Stimulated activated CD4-positive, alpha-beta T cell treated with anti-CD3 and anti-CD28 coated beads, Interleukin-2, amount 100 ng/mL, for 4 hours (primary cell): ENCODE data around the gene DOK1.
"Not testable (repeated sequence)": the region's sequence is repeated elsewhere in the genome, so short reads cannot be mapped to it uniquely, and the experiment has no call there.

Experiments
- DNase-seq: peaks from one replicate; pipeline ENCODE4 v3.0.0-alpha.2; 2020; ENCODE audit warnings: low read depth

The DOK1 gene

DNA sequence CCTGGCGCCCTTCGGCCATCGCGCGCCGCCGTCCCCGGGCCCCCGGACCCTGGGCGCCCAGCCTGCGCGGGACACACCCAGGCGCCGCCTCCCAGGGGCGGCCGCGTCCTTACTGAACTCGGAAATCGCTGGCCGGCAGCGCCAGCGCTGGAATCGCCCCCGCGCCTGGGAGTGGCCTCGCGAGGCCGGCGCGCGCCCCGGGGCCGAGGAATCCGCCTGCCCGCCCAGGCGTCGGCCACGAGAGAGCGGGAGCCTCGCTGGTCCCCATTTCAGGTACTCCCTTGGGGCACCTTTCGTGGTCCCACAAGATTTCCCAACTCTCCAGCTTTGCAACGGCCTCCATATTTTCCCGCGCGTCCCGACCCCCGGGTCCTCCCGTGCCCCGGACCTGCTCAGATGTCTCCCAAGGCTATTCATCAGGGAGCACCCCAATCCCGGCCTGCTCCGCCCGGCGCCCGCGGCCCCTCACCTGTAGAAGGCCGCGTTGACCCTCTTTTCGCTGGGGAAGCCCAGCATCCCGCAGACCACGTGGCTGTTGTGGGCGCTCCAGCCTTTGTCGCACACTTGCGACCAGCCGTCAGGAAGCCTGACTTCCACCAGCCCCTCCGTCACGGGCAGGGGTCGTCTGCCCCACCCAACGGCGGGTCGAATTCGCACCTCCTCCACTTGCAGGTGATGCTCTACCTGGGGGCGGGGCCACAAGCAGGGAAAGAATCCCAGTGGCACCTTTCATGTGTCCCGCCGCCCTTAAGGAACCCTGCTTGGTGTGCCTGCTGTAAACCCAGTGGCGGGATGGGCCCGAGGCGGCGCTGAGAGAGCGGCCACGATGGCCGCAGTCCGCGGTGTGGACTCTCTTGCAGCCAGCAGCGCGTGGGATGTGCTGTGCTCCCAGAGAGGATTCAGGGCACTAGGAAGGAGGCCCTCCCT lies 5.4 kb upstream of the DOK1 start:
- DNase-seq: no peak

DNA sequence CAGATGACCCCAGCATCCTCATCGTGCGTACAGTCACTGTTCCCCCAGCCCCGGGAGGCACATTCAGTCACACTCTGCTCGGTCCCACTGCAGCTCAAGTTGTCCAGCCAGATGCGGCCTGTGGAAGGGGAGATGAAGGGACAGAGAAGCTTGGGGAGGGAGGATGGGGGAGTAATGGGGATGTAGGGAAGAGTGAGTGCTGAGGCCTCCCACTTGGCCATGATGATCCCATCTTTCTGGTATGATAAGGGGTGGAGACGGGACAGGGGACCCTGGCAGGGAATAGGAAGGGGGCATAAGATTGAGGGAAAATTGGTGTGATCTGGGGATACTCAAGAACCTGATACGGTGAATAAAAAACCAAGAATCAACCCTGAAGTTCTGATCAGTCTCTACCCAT lies 4.3 kb upstream of the DOK1 start:
- no peak for DNase-seq

DNA sequence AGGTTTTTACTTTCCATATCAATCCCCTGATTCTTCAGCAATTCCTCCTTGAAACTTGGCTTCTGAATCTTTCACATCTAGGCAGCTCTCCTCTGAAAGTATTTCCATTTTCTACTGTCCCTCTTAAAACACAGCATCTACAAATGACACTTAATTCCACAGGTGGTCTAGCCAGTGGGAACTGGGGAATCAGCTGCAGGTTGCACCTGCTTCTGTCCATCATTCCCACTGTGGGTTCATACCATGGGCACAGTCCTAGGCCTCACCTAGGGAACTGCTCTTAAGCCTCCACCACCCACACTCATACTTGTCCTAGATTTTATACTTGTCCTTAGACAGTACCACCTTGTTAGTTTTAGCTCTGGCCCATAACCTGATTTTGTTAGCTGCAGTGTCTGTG lies 3.0 kb upstream of the DOK1 start:
- DNase-seq: no peak

DNA sequence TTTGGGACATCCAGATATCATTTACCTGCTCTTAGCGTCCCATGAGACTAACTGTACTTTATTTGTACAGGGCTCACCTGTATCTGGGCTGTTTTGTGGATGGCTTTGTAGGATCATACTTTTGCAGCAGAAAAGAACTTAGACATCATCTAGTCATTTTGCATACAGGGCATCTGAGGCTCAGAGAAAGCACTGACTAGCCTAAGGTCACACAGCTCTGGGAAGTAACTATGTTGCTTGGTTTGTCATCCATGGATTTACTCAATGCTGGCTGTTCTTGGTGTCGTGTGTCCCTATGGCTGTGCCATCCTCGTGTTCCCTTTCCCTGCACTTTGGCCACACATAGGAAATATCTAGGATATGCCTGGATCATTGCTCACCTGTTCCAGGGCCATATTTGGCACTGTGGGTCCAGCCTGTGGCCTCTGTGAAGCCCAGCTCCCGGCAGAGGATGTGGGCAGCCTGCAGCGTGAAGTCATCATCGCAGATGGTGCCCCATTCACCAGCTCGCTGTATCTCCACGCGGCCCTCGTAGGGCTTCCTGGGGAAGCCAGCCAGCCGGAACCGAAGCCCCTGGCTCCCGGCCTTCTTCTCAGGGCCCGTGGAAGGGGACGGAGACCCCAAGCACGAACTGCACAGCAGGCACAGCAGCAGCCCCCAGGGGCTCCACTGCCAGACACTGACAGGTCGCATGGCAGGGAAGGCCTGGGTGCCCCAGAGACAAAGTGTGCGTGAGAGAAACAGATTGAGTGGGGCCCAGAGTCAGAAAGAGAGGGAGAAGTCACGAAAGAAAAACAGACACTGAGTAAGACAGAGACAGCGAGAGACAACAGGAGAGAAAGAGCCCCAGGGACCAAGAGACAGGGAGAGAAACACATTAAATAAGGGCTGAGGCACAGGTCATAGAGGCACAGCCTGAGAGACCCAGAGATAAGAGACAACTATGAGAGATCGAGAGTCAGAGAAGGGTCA lies 2.3 kb upstream of the DOK1 start:
- no peak for DNase-seq

DNA sequence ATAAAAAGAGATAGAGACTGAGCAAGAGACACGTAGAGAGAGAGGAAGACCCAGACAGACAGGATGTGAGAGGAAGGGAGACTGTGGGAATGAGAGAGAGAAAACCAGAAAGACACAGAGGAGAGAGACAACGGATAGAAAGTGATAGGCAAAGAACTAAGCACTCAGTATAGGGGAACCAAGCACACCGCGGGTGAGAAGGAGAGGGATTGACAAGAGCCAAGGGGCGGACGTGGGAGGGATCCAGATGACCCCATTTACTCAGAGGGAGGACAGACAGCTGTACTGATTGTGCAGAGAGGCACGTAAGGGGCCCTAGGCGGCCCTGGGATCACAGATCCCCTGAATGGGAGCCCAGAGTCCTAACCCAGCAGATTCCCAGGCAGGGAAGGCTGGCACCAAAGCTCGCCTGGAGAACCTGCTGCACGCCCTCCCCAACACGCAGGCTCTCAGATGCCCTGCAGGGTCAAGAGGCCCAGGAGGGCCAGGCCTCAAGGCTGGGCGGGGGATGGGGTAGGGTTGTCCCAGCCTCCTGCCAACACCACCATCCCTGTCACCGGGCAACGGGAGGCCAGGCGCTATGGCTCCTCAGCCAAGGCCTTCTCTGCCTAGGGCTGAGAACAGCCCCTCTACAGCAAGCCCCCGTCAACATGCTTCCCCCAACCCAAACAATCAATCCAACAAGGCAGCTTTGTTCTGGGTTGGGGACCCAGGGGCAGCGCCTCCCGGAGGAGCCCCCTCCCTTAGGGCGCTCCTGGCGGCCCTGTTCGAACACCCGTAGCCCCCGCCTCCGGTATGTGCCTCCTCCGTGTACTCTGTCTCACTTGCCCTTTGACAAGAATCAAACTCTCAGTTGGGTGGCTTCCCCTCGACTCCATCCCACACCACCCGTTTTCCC lies 1.4 kb upstream of the DOK1 start:
- no peak for DNase-seq

DNA sequence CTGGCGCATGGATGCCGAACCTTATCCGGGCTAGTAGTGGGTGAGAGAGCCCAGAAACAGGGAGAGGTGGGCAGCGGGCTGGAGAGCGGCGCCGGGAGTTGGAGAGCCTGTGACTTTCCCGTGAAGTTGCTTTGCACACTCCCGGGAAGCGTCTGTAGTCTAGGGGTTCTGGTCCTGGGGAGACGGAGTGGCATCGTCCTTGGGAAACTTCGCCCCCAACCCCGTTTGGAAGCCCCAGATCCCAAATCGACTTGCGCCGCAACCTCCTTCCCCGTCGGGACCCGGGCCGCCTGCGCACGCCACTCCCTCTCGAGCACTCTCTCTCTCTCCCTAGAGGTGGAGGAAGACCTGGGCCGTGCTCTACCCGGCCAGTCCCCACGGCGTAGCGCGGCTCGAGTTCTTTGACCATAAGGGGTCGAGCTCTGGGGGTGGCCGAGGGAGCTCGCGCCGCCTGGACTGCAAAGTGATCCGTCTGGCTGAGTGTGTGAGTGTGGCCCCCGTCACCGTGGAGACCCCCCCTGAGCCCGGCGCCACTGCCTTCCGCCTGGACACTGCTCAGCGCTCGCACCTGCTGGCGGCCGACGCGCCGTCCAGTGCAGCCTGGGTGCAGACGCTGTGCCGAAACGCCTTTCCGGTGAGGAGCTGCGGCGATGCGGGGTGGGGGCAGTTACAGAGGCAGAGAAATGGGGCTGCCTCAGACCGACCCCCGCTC lies 456 bp downstream of the DOK1 start:
- no peak for DNase-seq

DNA sequence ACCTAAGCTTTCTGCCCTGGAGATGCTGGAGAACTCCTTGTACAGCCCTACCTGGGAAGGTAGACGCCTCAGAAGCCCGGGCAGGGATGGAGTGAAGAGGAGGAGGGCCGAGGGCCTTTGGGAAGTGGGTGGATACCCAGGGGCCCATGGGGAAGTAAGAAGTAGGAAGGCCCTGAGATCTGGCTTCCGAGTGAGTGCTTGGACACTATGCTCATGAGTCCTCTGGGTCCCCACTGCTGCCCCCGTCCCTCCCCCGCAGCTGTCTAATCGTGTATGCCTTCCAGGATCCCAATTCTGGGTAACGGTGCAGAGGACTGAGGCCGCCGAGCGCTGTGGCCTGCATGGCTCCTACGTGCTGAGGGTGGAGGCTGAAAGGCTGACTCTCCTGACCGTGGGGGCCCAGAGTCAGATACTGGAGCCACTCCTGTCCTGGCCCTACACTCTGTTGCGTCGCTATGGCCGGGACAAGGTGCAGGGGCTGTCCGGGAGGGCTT lies 1.1 kb downstream of the DOK1 start:
- no peak for DNase-seq

DNA sequence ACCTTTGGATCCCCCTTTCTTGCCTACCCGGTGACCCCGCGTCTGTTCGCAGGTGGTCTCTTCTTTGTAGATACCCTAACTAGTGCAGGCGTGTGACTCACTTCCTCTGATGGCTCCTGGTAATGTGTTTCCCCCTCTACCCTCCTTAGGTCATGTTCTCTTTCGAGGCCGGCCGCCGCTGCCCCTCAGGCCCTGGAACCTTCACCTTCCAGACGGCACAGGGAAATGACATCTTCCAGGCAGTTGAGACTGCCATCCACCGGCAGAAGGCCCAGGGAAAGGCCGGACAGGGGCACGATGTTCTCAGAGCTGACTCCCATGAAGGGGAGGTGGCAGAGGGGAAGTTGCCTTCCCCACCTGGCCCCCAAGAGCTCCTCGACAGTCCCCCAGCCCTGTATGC lies 1.6 kb downstream of the DOK1 start:
- DNase-seq: no peak

DNA sequence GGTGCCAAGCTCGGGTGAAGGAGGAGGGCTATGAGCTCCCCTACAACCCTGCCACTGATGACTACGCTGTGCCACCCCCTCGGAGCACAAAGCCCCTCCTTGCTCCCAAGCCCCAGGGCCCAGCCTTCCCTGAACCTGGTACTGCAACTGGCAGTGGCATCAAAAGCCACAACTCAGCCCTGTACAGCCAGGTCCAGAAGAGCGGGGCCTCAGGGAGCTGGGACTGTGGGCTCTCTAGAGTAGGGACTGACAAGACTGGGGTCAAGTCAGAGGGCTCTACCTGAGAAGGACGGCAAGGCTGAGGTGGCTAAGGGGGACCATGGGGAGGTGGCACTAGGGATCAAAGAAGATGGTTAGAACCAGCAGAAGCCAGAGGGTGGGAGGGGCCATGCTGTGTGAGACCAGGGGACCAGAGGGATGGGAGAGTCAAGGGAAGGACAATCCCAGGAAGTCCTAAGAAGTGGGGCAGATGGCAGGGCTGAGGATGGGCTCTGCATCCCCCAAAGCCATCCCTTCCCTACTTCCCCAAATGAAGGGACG lies 2.4 kb downstream of the DOK1 start:
- DNase-seq: no peak

DNA sequence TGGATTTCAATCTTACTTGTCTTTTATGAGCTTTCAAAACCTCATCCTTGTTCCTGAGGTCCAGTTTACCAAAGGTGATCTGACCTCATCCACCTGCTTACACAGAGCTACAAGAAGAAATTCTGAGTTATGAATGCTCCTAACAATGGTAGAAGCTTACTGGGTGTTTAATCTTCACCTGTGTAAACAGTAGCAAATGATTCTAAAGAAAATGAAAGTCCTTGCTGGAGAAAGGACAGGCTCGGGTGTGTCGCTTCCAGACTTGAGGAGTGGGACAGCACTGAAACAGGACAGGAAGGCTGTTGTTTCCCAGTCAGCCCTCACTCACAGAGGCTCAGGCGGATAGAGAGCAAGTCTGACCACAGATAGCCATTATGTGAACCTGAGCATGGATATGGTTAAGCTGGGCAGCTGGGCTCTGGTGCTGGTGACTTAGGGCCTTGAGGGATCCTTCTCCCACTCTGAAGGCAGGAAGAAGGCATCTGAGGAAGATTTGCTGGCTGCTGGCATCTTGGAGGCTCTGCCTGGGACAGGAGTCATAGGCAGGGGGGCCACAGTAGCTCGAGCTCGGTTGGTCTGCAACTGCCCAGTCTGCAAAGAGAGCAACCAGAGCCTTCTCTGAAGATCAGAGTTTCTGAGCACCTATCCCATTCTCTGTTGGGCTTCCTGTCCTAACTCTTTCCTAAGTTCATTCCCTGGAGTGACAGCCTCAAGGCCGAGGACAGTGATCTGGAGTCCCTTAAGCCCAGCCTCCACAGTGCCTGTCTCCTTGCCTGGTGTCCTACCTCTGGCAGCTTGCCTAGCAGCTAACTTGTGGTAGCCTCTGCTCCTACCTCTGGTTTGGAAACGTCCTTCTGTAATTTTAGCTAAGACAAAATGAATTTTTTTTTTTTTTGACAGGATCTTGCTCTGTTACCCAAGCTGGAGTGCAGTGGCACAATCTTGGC lies 4.0 kb downstream of the DOK1 start:
- DNase-seq: no peak

DNA sequence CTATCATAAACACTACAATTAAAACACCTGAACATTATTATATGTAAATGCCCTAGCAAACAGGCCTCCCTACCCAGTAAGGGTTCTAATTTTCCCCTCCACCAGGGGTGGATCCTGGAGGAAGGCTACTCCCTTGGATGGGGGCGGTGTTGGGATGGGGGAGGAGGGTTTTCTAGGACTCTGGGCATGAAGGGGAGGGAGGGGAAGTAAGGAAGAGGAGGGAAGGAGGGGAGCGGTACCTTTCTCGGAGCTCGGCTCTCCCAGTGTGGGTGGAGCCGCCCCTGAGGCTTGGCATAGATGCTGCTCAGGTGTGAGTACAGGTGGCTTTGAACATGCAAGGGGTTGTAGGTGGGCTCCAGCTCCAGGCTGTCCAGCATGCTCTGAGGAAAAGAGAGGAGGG lies 5.4 kb downstream of the DOK1 start:
- no peak for DNase-seq

DNA sequence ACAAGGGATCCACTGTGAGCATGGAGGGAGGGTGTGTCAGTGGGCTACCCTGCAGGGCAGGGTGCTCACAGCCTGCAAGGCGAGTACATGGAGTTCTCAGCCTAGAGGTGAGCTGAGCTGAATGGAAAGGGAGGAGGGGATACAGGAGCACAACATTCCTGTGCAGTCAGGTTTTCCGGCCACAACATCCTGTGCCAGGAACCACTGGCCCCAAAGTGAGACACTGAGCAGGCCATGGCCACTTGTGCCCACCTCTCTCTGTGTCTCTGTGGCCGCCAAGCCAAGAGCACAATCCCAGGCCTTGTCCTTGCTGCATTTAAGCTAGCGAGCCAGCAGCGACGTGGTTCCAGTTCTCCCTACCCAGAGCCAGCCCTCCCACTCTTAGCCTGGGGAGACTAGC lies 6.1 kb downstream of the DOK1 start:
- DNase-seq: no peak

DNA sequence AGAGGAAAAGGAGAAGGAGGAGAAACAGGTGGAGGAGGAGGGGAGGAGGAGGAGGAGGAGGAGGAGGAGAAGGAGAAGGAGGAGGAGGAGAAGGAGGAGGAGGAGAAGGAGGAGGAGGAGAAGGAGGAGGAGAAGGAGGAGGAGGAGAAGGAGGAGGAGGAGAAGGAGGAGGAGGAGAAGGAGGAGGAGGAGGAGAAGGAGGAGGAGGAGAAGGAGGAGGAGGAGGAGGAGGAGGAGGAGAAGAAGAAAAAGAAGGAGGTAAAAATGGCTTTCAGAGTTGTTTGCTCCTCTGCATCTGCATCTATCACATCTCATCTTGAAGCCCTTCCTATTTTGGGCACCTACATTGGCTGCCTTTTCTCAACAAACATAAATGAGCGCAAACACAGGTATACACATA lies 6.5 kb downstream of the DOK1 start:
- DNase-seq: not testable (repeated sequence)

DNA sequence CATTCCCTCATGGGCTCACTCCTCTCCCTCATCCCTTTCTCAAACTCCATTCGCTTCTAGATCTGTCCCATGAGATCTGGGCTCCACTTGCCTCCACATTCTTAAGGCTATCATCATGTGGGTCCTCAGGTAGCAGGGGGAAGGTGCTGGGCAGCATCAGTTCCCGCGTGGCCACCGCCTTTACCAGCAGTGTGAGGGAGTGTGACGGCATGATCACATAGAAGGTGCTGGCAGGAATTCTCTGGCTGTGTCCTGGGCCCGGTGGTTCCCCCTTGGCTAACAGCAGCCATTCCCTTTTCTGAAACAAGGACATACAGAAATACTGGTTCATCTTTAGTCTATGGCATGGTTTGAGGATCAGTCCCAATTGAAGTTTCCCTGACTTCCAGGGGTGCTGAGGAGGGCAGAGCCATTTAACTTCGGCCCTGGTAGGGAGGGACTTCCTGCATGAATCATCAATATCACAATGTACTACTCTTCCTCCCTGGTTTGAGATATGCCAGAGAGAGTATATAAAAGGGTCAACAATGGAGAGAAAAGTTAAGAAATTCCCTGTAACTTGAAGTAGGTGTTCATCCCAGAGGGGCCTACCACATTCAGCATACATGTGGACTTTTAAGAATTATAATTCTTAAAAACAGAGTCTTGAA lies 7.7 kb downstream of the DOK1 start:
- no peak for DNase-seq

DNA sequence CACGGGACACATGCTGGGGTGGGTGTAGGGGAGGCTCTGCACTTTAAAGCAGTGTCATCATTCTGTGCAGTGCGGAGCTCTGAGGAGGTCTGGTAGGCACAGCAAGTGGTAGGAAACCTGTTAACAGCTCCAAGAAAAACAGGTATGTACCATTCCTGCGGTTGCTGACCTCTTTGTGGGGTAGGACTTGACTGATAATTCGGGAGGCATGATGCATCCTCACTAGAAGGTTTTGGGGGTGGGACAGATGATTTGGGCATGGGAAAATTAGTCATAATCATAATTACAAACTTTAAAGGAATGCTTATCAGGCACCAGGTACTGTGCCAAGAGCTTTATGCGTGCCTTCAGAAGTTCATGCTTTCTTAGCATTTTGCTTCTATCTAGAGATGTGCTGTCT lies 9.7 kb downstream of the DOK1 start:
- DNase-seq: no peak

DNA sequence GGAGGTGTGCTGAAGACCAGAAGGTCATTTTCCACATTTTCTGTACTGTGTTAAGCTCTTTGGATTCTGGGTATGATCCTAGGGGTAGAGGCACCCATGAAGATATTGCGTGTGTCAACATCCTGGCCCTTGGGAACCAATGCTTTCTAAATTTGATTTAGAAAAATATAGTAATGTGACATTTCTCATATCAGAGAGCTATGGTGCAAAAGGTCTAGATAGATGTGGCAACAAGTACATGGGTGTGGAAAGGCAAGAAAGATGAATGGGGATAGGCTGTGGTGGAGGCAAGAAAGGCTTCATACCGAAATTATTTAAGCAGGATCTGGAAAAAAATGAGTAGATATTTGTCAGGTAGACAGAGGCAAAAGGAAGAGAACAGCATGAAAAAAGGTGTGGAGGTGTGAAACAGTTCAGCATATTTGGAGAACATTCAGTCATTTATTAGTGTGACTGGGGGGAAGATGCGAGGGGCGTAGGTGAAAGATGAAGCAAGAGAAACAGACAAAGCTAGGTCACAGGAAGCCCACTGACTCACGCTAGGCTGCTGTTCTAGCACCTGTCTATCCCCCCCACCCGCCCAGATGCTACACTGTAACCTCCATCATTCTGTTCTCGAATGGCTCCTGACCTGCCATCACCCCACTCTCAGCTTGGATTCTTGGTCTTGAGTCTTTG lies 11.7 kb downstream of the DOK1 start:
- DNase-seq: no peak

DNA sequence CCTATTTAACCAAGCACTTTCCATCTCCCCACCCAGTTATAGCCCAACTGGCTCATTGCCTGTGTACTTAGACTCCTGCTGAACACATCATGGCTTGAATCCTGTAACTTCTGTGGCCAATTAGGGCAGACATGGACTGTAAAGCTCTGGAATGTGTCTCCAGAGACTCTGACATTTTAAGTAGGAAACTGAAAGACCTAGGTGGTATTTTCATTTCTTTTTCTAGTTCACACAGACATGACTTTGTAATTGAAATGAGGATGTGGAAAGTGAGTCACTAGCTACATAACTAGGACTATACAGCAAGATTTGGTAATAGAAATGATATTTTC lies 12.2 kb downstream of the DOK1 start:
- no peak for DNase-seq

DNA sequence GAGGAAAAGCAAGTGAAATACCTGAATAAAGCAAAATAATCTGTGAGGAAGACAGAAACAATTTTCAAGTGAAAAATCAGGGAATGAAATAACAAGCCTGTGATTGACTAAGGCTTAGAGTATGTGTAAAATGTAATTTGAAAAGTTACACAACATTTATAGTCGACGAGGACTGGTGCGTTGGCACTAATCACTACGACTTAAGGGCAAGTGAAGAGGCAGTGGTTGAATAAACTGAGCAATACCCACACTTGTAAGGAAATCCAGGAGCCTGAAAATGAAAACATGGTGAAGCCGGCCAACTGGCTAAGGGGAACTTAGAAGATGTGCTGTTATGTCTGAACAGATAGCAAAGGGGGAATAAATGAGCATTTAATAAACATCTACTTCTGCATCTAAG lies 13.4 kb downstream of the DOK1 start:
- DNase-seq: no peak

DNA sequence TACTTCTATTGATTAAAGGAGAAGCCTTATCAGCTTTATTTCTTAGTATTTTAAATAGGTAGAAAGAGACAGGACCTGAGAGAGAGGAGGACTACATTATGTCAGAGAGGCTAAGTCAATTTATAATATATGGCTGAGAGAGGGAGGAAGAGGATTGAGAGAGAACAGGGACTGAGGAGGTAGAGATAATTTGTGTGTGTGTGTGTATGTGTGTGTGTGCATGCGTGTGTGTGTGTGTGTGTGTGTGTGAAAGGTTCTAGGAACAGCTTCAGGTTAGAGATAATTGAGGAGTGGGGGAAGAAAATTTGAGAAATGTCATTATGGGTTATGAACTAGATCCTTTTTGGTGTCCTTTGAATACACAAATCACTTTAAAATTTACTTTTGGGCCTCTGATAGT lies 15.2 kb downstream of the DOK1 start:
- DNase-seq: no peak
